GM12878 (cell line): ENCODE data around the gene ZBTB21. TPM values are rescaled to one million over a fixed set of nuclear protein-coding genes. Genes with fewer than 3 reads are reported as not detected.

Experiments used
- ATAC-seq: fragments of 200-7000 bp; cut with Tn5 transposase; 3 replicates; pipeline ENCODE4 v1.9.1; 2020; ENCODE audit warnings: mild to moderate bottlenecking, moderate library complexity
- BruUV-seq: library from RNA; stranded (reverse); fragments of 400-500 nt; replicated peaks from 2 replicates; lab custom pipeline; 2021; lab: Mats Ljungman, UMichigan
- CTCF ChIA-PET: fragments of 300-600 bp; sonication (Branson Sonifier 250); formaldehyde crosslinking; extraction: SDS; loops from one replicate; lab custom pipeline; 2021; ENCODE audit warnings: inconsistent platforms; lab: Yijun Ruan, JAX
- POLR2A ChIA-PET: fragments of 350-600 bp; formaldehyde crosslinking; extraction: SDS; loops from one replicate; lab custom pipeline; 2021; ENCODE audit warnings: inconsistent platforms; lab: Charles Lee
- RAD21 ChIA-PET: fragments of 300-600 bp; sonication (Branson Sonifier 250); formaldehyde crosslinking; loops from one replicate; lab custom pipeline; 2023; ENCODE audit warnings: antibody characterized with exemption; ENCODE audit not compliant: unreplicated experiment; lab: Charles Lee
- SMC1A ChIA-PET: fragments of 300-600 bp; sonication (Branson Sonifier 250); formaldehyde crosslinking; loops from one replicate; lab custom pipeline; 2023; ENCODE audit not compliant: unreplicated experiment, uncharacterized antibody; lab: Charles Lee
- DNase-seq: peaks from one replicate; pipeline ENCODE4 v3.0.0-alpha.2; 2011; ENCODE audit warnings: low read depth, low spot score
- FAIRE-seq: peaks from 3 replicates; lab custom pipeline; 2011; peaks lifted over from hg19 to GRCh38; lab: Jason Lieb, UNC
- H2AFZ ChIP-seq: 2 replicates; pipeline ENCODE4 v1.6.0; 2011; ENCODE audit warnings: low read depth, low read length, control low read depth; ENCODE audit not compliant: control insufficient read depth
- H3K27ac ChIP-seq: 2 replicates; pipeline ENCODE4 v1.5.1; 2011; ENCODE audit warnings: control low read depth; ENCODE audit not compliant: control insufficient read depth, insufficient read depth
- H3K27me3 ChIP-seq, 2 experiments: replicated peaks in 1 of 2; 2 replicates each; pipeline versions ENCODE4 v1.6.0 to v1.6.1; 2011; ENCODE audit warnings: low read length in 1 of 2; ENCODE audit not compliant: control insufficient read depth in 2 of 2, insufficient read depth in 2 of 2
- H3K36me3 ChIP-seq, 2 experiments: 2 replicates each; pipeline ENCODE4 v1.5.1; 2011; ENCODE audit warnings: low read length in 1 of 2; ENCODE audit not compliant: control insufficient read depth in 2 of 2, insufficient read depth in 2 of 2
- H3K4me1 ChIP-seq: 2 replicates; pipeline ENCODE4 v1.6.1; 2011; ENCODE audit warnings: mild to moderate bottlenecking, low read length, moderate library complexity, mixed read lengths; ENCODE audit not compliant: control insufficient read depth, insufficient read depth
- H3K4me2 ChIP-seq: 2 replicates; pipeline ENCODE4 v1.6.0; 2011; ENCODE audit warnings: control low read depth; ENCODE audit not compliant: control insufficient read depth, insufficient read depth
- H3K4me3 ChIP-seq: fragments of 200-600 bp; sonication (generic); 2 replicates; pipeline ENCODE4 v1.5.1; 2016
- H3K79me2 ChIP-seq: 2 replicates; pipeline ENCODE4 v1.6.0; 2011; ENCODE audit warnings: low read length; ENCODE audit not compliant: control insufficient read depth, insufficient read depth
- H3K9ac ChIP-seq: 2 replicates; pipeline ENCODE4 v1.8.0; 2011; ENCODE audit warnings: low read length, control low read depth, mixed read lengths; ENCODE audit not compliant: control insufficient read depth, insufficient read depth
- H3K9me3 ChIP-seq: replicated peaks from 3 replicates; pipeline ENCODE4 v1.5.1; 2011; ENCODE audit warnings: mild to moderate bottlenecking, low read length; ENCODE audit not compliant: control insufficient read depth, insufficient read depth
- H4K20me1 ChIP-seq: 2 replicates; pipeline ENCODE4 v1.6.0; 2011; ENCODE audit not compliant: control insufficient read depth, insufficient read depth
- CTCF ChIP-seq, 3 experiments: IDR thresholded peaks in 2 of 3; conservative IDR thresholded peaks in 1 of 3; 2 replicates each; pipeline ENCODE4 v1.5.1; 2011; ENCODE audit warnings: low read depth in 3 of 3, low read length in 3 of 3, mild to moderate bottlenecking in 3 of 3, control low read depth in 2 of 3, moderate library complexity in 2 of 3, inconsistent platforms in 1 of 3, mixed read lengths in 1 of 3; ENCODE audit not compliant: control insufficient read depth in 2 of 3, insufficient read depth in 1 of 3; ENCODE audit errors: extremely low read depth in 1 of 3
- ETV6 ChIP-seq, 2 experiments: fragments of 450-650 bp in 1 of 2; IDR thresholded peaks in 1 of 2; conservative IDR thresholded peaks in 1 of 2; 2 replicates each; pipeline ENCODE4 v1.6.1; 2014; ENCODE audit warnings: antibody characterized with exemption in 1 of 2, borderline replicate concordance in 1 of 2, low read depth in 1 of 2, mild to moderate bottlenecking in 1 of 2, moderate library complexity in 1 of 2
- HDGF ChIP-seq: fragments of 450-650 bp; IDR thresholded peaks from 2 replicates; pipeline ENCODE4 v1.6.1; 2016; ENCODE audit warnings: antibody characterized with exemption
- IRF3 ChIP-seq: fragments of 450-650 bp; IDR thresholded peaks from 2 replicates; pipeline ENCODE4 v1.6.1; 2014; ENCODE audit warnings: mild to moderate bottlenecking
- IRF5 ChIP-seq: fragments of 450-650 bp; IDR thresholded peaks from 2 replicates; pipeline ENCODE4 v1.6.1; 2017; ENCODE audit warnings: borderline replicate concordance
- KDM1A ChIP-seq: fragments of 200-600 bp; sonication (generic); IDR thresholded peaks from 2 replicates; pipeline ENCODE4 v1.6.1; 2016; ENCODE audit warnings: borderline replicate concordance
- MEF2B ChIP-seq: fragments of 450-650 bp; IDR thresholded peaks from 2 replicates; pipeline ENCODE4 v1.6.1; 2018; ENCODE audit warnings: mild to moderate bottlenecking, moderate library complexity; ENCODE audit not compliant: partially characterized antibody, poor library complexity, severe bottlenecking
- MLLT1 ChIP-seq: fragments of 450-650 bp; IDR thresholded peaks from 2 replicates; pipeline ENCODE4 v1.6.1; 2016; ENCODE audit warnings: mild to moderate bottlenecking
- SREBF2 ChIP-seq: IDR thresholded peaks from 2 replicates; pipeline ENCODE4 v1.6.1; 2012; ENCODE audit warnings: mild to moderate bottlenecking, low read length
- STAT3 ChIP-seq: IDR thresholded peaks from 2 replicates; pipeline ENCODE4 v1.6.1; 2011; ENCODE audit warnings: low read depth, low read length, improper control_type of control experiment
- TAF1 ChIP-seq: IDR thresholded peaks from 2 replicates; pipeline ENCODE4 v1.6.1; 2011; ENCODE audit warnings: mild to moderate bottlenecking, low read depth, low read length, borderline replicate concordance
- TCF7 ChIP-seq: IDR thresholded peaks from 2 replicates; pipeline ENCODE4 v1.6.1; 2014; ENCODE audit warnings: antibody characterized with exemption, borderline replicate concordance
- ZBED1 ChIP-seq: IDR thresholded peaks from 2 replicates; pipeline ENCODE4 v1.6.1; 2016; ENCODE audit warnings: borderline replicate concordance
- ZBTB4 ChIP-seq: fragments of 450-650 bp; formaldehyde crosslinking; IDR thresholded peaks from 2 replicates; pipeline ENCODE4 v1.4.0; 2022; ENCODE audit warnings: mild to moderate bottlenecking, moderate library complexity
- WGBS: methylation state at CpG from one replicate; pipeline ENCODE4 v1.1.6; 2016; ENCODE audit warnings: low lambda C conversion rate; ENCODE audit not compliant: insufficient replicate concordance, insufficient coverage; ENCODE audit errors: missing lambda C conversion rate; 5-methylcytosine and 5-hydroxymethylcytosine counted together
- in situ Hi-C: fragments of 300-500 bp; cut with MboI; formaldehyde crosslinking; loops from 9 replicates; pipeline ENCODE4 v1.14.3; 2018; ENCODE audit warnings: mixed read lengths
- intact Hi-C: fragments of 100-400 bp; cut with micrococcal nuclease; formaldehyde crosslinking; loops from one replicate; pipeline ENCODE4 v1.14.2; 2022; ENCODE audit not compliant: unreplicated experiment
- polyA plus RNA-seq, 11 experiments: library from polyadenylated mRNA; depleted of rRNA in 4 of 11; unstranded in 6 of 11; stranded (reverse) in 5 of 11; fragments of >200 nt; fragmentation: Nextera tagmentation in 4 of 11; fragmentation: Illumina TruSeq in 1 of 11; extraction: Ambion mirVana in 4 of 11; extraction: Trizol in 1 of 11; gene quantifications; 1 replicate in 1 of 11; 2 replicates in 10 of 11; pipeline versions ENCODE4 v1.2.1 to v1.2.3, GENCODE V29; 2011 to 2016; ENCODE audit warnings: inconsistent platforms in 2 of 11, missing spikeins in 2 of 11, low read depth in 1 of 11
- total RNA-seq, 4 experiments: library from RNA; depleted of rRNA in 3 of 4; stranded (reverse); fragments of >200 nt in 3 of 4; fragmentation: Illumina TruSeq in 1 of 4; extraction: Trizol in 1 of 4; gene quantifications; 2 replicates each; pipeline versions ENCODE4 v1.2.1 to v1.2.3, GENCODE V29; 2013 to 2021

ZBTB21 gene
- total and polyA plus RNA-seq, 10 of the 15 experiments (the other 5 are each of a cell fraction or from before 2014, with no cell fraction given): 1.8 to 21.6 (median 10.6) TPM

GRCh38 chr21:42028766-42029425 lies 18.7 kb upstream of the ZBTB21 start:
- Histone ChIP-seq H3K36me3 (no peaks in the 10 kb centered on the region), H4K20me1 (no peaks in the 10 kb centered on the region), H3K4me1 (peaks cover 13% of the 10 kb centered on the region), H3K9me3 (no peaks in the 10 kb centered on the region), H3K9ac (no peak overlapping the region), H3K79me2 (no peaks in the 10 kb centered on the region), H3K27me3 (no peaks in the 10 kb centered on the region; a peak in 1 of 4 replicates), H3K4me2 (no peak overlapping the region), H3K27ac (no peak overlapping the region), H3K4me3 (no peak overlapping the region), H2AFZ (no peak overlapping the region)
- 45% methylated on average over 9 of the region's 9 CpGs for WGBS
- BruUV-seq: no TSS peak
- no peak for DNase-seq
- no peak for ATAC-seq
- in situ Hi-C loops (no loop called here), intact Hi-C loops (no loop called here)
- ChIA-PET CTCF (interaction anchor here (1.2 kb wide), 1 partner anchor 8 kb away, joined by 4 read pairs; no protein-coding TSS in a partner anchor), RAD21 (no interaction called here)
- no peak for TF ChIP-seq STAT3
- TF ChIP-seq ZBED1: no peak
- TF ChIP-seq MEF2B: no peak
- TF ChIP-seq IRF3: no peak
- no peak for TF ChIP-seq KDM1A
- no peak for TF ChIP-seq IRF5
- no peak for TF ChIP-seq HDGF
- no peak for TF ChIP-seq TCF7
- TF ChIP-seq MLLT1: no peak
- TF ChIP-seq TAF1: no peak
- no peak for TF ChIP-seq ZBTB4 (CRISPR knock-in tag)
- no peak for TF ChIP-seq SREBF2
- TF ChIP-seq ETV6 (conservative IDR thresholded peaks at IDR 0.05 in 1 of 2, IDR thresholded peaks at IDR 0.05 in 1 of 2; ENCODE audit: borderline replicate concordance in 1 of 2, low read depth in 1 of 2): no peak
- TF ChIP-seq CTCF (IDR thresholded peaks at IDR 0.05 in 2 of 3, conservative IDR thresholded peaks at IDR 0.05 in 1 of 3; ENCODE audit: control insufficient read depth in 2 of 3, extremely low read depth in 1 of 3, insufficient read depth in 1 of 3, low read depth in 3 of 3, low read length in 3 of 3): no peak
- TF ChIP-seq, all 136 proteins: peak for 0
- ChIA-PET SMC1A (no interaction called here), POLR2A (interaction anchor here (0.8 to 0.9 kb wide), 2 partner anchors 21 to 80 kb away, joined by 4 to 12 read pairs; no protein-coding TSS in a partner anchor)
- no peak for FAIRE-seq
